SU-DHL-6 (cell line): Measurements from ENCODE around the gene CDKAL1.

Experiments
- H2AFZ ChIP-seq: fragments of 200-600 bp; sonication (generic); 2 replicates; pipeline ENCODE4 v1.6.1; 2014; ENCODE audit warnings: low read depth, mild to moderate bottlenecking, moderate library complexity, mixed read lengths, antibody characterized with exemption, low read length; ENCODE audit not compliant: severe bottlenecking
- H3F3A ChIP-seq: fragments of 200-600 bp; shearing (Covaris generic); 2 replicates; pipeline ENCODE4 v1.6.0; 2016; ENCODE audit warnings: antibody characterized with exemption, mild to moderate bottlenecking; ENCODE audit not compliant: insufficient read depth
- H3K27ac ChIP-seq: fragments of 200-600 bp; sonication (generic); 2 replicates; pipeline ENCODE4 v1.5.1; 2016; ENCODE audit warnings: low read depth, mild to moderate bottlenecking, low read length, moderate library complexity, mixed read lengths
- H3K27me3 ChIP-seq: fragments of 200-600 bp; sonication (generic), shearing (Covaris generic); 2 replicates; pipeline ENCODE4 v1.6.0; 2014; ENCODE audit warnings: mild to moderate bottlenecking, low read length
- H3K36me3 ChIP-seq: fragments of 200-600 bp; sonication (generic); 2 replicates; pipeline ENCODE4 v1.6.1; 2014; ENCODE audit warnings: mild to moderate bottlenecking, low read length, mixed read lengths
- H3K4me2 ChIP-seq: fragments of 300-600, 200-600 bp; shearing (Covaris generic), sonication (generic); 2 replicates; pipeline ENCODE4 v1.6.0; 2014; ENCODE audit warnings: low read length, low read depth, mild to moderate bottlenecking; ENCODE audit not compliant: poor library complexity, severe bottlenecking
- H3K4me3 ChIP-seq: fragments of 200-600 bp; sonication (generic); 2 replicates; pipeline ENCODE4 v1.5.1; 2014; ENCODE audit warnings: antibody characterized with exemption, low read length, mild to moderate bottlenecking, mixed read lengths; ENCODE audit not compliant: insufficient read depth, poor library complexity, severe bottlenecking
- H3K79me2 ChIP-seq: fragments of 200-600 bp; sonication (generic); 2 replicates; pipeline ENCODE4 v1.6.1; 2014; ENCODE audit warnings: mild to moderate bottlenecking, low read length, moderate library complexity; ENCODE audit not compliant: insufficient read depth
- H3K9ac ChIP-seq: fragments of 200-600 bp; sonication (generic); 2 replicates; pipeline ENCODE4 v1.7.0; 2014; ENCODE audit warnings: mild to moderate bottlenecking, low read length
- H3K9me2 ChIP-seq: fragments of 200-600 bp; sonication (generic); replicated peaks from 2 replicates; pipeline ENCODE4 v1.6.1; 2014; ENCODE audit warnings: low read length; ENCODE audit not compliant: insufficient read depth
- H3K9me3 ChIP-seq: fragments of 200-600 bp; sonication (generic); 2 replicates; pipeline ENCODE4 v1.6.1; 2014; ENCODE audit warnings: low read length, mixed read lengths; ENCODE audit not compliant: insufficient read depth
- H4K20me1 ChIP-seq: fragments of 200-600 bp; sonication (generic); 2 replicates; pipeline ENCODE4 v1.6.1; 2014; ENCODE audit warnings: low read depth, mild to moderate bottlenecking, antibody characterized with exemption, low read length, moderate library complexity, mixed read lengths
- EZH2phosphoT487 ChIP-seq: fragments of 200-600 bp; sonication (generic), shearing (Covaris generic); conservative IDR thresholded peaks from 2 replicates; pipeline ENCODE4 v1.6.1; 2018; ENCODE audit warnings: mild to moderate bottlenecking, antibody characterized with exemption, low read length, moderate library complexity, mixed read lengths
- TF ChIP-seq, protein P1 (sequence below): fragments of 200-600 bp; sonication (generic); IDR thresholded peaks from one replicate; pipeline ENCODE4 v1.5.1; 2017; ENCODE audit warnings: antibody characterized with exemption, mild to moderate bottlenecking, low read length, moderate library complexity; ENCODE audit not compliant: insufficient read depth, poor library complexity, severe bottlenecking

Gene CDKAL1

DNA sequence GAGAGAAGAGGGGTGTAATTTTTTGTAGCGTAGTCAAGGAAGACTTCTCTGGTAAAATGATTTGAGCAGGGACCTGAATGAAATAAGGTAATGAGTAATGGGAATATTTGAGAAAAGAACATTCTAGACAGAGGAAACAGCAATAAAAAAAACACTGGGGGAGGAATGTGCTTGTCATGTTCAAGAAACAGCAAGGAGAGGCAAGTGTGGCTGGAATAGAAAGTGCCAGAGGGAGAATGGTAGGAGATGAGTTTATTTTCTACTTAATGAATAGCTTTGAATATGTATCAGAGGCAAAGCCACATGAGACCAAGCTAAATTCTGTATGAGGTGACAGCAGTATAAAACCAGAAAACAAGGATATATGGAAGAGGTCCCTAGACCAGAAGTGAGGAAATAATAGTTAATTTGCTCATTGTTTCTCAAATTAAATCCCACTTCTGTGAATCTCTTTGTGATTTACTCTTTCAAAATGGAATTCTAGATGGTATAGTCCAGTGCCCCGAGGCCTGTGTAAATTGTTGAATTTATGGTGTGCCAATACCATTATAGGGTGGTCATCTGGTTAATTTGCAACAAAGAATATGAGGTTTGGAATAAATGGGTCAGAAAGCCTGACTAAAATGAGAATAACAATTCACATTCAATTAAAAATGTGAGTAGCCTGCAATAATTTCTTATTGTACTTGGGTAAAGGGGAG is 170.2 kb downstream of the CDKAL1 start:
- no peaks in the 10 kb centered on the region for H3K27me3 ChIP-seq
- H3K9me2 ChIP-seq: no peaks in the 10 kb centered on the region
- TF ChIP-seq, protein P1, sequence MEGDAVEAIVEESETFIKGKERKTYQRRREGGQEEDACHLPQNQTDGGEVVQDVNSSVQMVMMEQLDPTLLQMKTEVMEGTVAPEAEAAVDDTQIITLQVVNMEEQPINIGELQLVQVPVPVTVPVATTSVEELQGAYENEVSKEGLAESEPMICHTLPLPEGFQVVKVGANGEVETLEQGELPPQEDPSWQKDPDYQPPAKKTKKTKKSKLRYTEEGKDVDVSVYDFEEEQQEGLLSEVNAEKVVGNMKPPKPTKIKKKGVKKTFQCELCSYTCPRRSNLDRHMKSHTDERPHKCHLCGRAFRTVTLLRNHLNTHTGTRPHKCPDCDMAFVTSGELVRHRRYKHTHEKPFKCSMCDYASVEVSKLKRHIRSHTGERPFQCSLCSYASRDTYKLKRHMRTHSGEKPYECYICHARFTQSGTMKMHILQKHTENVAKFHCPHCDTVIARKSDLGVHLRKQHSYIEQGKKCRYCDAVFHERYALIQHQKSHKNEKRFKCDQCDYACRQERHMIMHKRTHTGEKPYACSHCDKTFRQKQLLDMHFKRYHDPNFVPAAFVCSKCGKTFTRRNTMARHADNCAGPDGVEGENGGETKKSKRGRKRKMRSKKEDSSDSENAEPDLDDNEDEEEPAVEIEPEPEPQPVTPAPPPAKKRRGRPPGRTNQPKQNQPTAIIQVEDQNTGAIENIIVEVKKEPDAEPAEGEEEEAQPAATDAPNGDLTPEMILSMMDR: no peak
- no peak for TF ChIP-seq EZH2phosphoT487
- H3K9ac ChIP-seq: no peak overlapping the region
- H3K79me2 ChIP-seq: peaks cover 14% of the 10 kb centered on the region; the same call in 1 of the 2 replicates
- H3K4me3 ChIP-seq: no peak overlapping the region
- no peak overlapping the region for H3K27ac ChIP-seq
- no peak overlapping the region for H2AFZ ChIP-seq
- no peaks in the 10 kb centered on the region for H3K9me3 ChIP-seq
- H3F3A ChIP-seq: no peaks in the 10 kb centered on the region
- H4K20me1 ChIP-seq: 0 out of 2 replicates have a peak, but pooled peaks cover 8% of the 10 kb centered on the region
- no peaks in the 10 kb centered on the region for H3K36me3 ChIP-seq
- H3K4me2 ChIP-seq: no peak overlapping the region

DNA sequence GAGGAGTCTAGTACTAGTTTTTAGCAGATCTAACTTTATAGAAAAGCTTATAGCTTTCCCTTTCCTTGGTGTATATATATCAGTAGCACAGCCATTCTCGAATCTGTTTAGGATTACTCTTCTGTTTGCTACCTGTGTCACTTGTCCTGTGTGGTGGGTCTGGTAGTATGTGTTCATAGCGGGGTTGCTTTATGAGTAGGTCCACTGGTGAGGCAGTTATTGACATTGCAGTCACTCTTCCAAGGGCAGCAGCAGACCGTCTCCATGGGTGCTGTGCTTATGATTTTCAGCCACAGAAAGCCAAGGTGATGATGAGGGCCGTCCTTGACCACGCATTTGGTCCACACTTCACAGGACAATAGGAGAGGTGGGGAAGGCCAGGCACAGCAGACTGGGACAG is 171.5 kb downstream of the CDKAL1 start:
- H3K36me3 ChIP-seq: no peaks in the 10 kb centered on the region
- H3K9ac ChIP-seq: no peak overlapping the region
- peaks cover 8% of the 10 kb centered on the region; the same call in 1 of the 2 replicates for H4K20me1 ChIP-seq
- H3K9me3 ChIP-seq: no peaks in the 10 kb centered on the region
- no peaks in the 10 kb centered on the region for H3K9me2 ChIP-seq
- no peak overlapping the region for H2AFZ ChIP-seq
- no peak overlapping the region for H3K4me2 ChIP-seq
- peaks cover 15% of the 10 kb centered on the region; the same call in 1 of the 2 replicates for H3K79me2 ChIP-seq
- no peak overlapping the region for H3K27ac ChIP-seq
- H3F3A ChIP-seq: no peaks in the 10 kb centered on the region
- TF ChIP-seq EZH2phosphoT487: no peak
- TF ChIP-seq, protein P1: no peak
- H3K27me3 ChIP-seq: no peaks in the 10 kb centered on the region
- no peak overlapping the region for H3K4me3 ChIP-seq

DNA sequence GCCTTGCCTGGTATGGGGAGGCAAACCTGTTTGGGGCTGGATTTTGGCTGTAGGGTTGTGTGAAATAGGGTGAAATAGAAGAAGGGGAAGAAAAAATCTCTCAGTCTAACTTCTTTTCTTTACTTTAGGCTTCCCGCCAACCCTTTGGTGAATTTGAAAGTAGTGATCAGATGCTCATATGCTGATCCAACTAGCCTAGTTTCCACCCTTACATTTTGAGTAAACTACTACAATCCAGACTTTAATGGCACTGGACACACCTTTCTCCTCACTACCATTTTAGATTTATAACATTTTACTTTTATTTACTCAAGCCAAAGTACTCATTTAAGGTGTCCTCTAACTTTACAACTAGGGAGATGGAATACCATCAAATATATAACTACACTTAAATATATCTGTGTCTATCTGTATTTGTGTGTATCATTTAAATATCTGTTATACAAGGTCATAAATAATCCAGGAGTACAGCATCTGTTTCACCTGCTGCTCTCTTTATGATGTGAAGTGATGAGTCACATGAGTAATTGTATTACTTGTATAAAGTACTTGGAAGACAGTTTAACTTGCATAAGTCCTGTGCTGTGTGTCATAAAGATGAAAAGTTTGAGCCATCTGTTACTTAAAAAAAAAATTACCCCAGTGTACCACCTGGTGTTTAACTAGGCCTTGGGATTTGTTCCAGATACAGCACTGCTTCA is 172.1 kb downstream of the CDKAL1 start:
- Histone ChIP-seq H2AFZ (no peak overlapping the region), H3K9me2 (no peaks in the 10 kb centered on the region), H3K27ac (no peak overlapping the region), H3K9ac (no peak overlapping the region), H3K27me3 (no peaks in the 10 kb centered on the region), H3K79me2 (peaks cover 15% of the 10 kb centered on the region; the same call in 1 of the 2 replicates), H3K4me3 (no peak overlapping the region), H3K4me2 (no peak overlapping the region), H3K36me3 (no peaks in the 10 kb centered on the region), H4K20me1 (peaks cover 8% of the 10 kb centered on the region; the same call in 1 of the 2 replicates), H3F3A (no peaks in the 10 kb centered on the region), H3K9me3 (no peaks in the 10 kb centered on the region)
- TF ChIP-seq EZH2phosphoT487: no peak
- TF ChIP-seq, protein P1: no peak
